CD4-positive, alpha-beta memory T cell (primary cell): ENCODE data around the gene ADCY1. TPM values are rescaled to one million over a fixed set of nuclear protein-coding genes. Genes with fewer than 3 reads are reported as not detected.
"Not testable (repeated sequence)": the region's sequence is repeated elsewhere in the genome, so short reads cannot be mapped to it uniquely, and the experiment has no call there.

Source experiments
- CTCF ChIA-PET: fragments of 350-600 bp; sonication (Branson Sonifier 250); formaldehyde crosslinking; loops from one replicate; lab custom pipeline; 2021; ENCODE audit warnings: inconsistent platforms; ENCODE audit not compliant: partially characterized antibody; lab: Charles Lee
- POLR2A ChIA-PET: fragments of 350-600 bp; sonication (Branson Sonifier 250); formaldehyde crosslinking; loops from one replicate; lab custom pipeline; 2021; ENCODE audit not compliant: partially characterized antibody; lab: Charles Lee
- DNase-seq, 5 donors: peaks; one replicate each; pipeline versions ENCODE4 v3.0.0 to v3.0.0-alpha.2; 2020 to 2022; ENCODE audit warnings: mixed read lengths in 1 of 5
- H3K27ac ChIP-seq: one replicate; pipeline ENCODE4 v1.7.0; 2013; ENCODE audit warnings: low read depth, low read length
- H3K27me3 ChIP-seq: 2 replicates; pipeline ENCODE4 v1.7.0; 2013; ENCODE audit warnings: mild to moderate bottlenecking, low read length, moderate library complexity; ENCODE audit not compliant: insufficient read depth
- H3K36me3 ChIP-seq: 2 replicates; pipeline ENCODE4 v1.7.0; 2013; ENCODE audit warnings: mild to moderate bottlenecking, low read length, moderate library complexity; ENCODE audit not compliant: insufficient read depth
- H3K4me1 ChIP-seq: 2 replicates; pipeline ENCODE4 v1.7.0; 2013; ENCODE audit warnings: mild to moderate bottlenecking, low read length, moderate library complexity; ENCODE audit not compliant: insufficient read depth
- H3K4me3 ChIP-seq, 2 donors: one replicate each; pipeline ENCODE4 v1.7.0; 2013; ENCODE audit warnings: low read length in 2 of 2, mild to moderate bottlenecking in 1 of 2
- H3K9me3 ChIP-seq, 2 donors: one replicate each; pipeline ENCODE4 v1.7.0; 2013; ENCODE audit warnings: low read length in 2 of 2, control low read depth in 1 of 2; ENCODE audit not compliant: control insufficient read depth in 1 of 2
- H3K27ac Mint-ChIP-seq, 7 donors: one replicate each; pipeline ENCODE4 v1.8.0; 2020 to 2021; ENCODE audit warnings: mixed read lengths in 7 of 7, mild to moderate bottlenecking in 6 of 7, inconsistent platforms in 3 of 7, moderate library complexity in 3 of 7
- H3K27me3 Mint-ChIP-seq, 2 donors: one replicate each; pipeline ENCODE4 v1.8.0; 2020 to 2021; ENCODE audit warnings: mixed read lengths in 2 of 2
- H3K36me3 Mint-ChIP-seq, 2 donors: one replicate each; pipeline ENCODE4 v1.8.0; 2020 to 2021; ENCODE audit warnings: mixed read lengths in 2 of 2, inconsistent platforms in 1 of 2, mild to moderate bottlenecking in 1 of 2
- H3K4me1 Mint-ChIP-seq, 4 donors: one replicate each; pipeline ENCODE4 v1.8.0; 2020 to 2021; ENCODE audit warnings: mixed read lengths in 4 of 4, mild to moderate bottlenecking in 1 of 4
- H3K4me3 Mint-ChIP-seq, 8 donors: one replicate each; pipeline ENCODE4 v1.8.0; 2020 to 2021; ENCODE audit warnings: mixed read lengths in 8 of 8, mild to moderate bottlenecking in 7 of 8, moderate library complexity in 6 of 8, inconsistent platforms in 3 of 8
- H3K9me3 Mint-ChIP-seq, 8 donors: one replicate each; pipeline ENCODE4 v1.8.0; 2020 to 2021; ENCODE audit warnings: mixed read lengths in 8 of 8, mild to moderate bottlenecking in 5 of 8, inconsistent platforms in 3 of 8, moderate library complexity in 1 of 8
- intact Hi-C: fragments of 100-400 bp; cut with micrococcal nuclease; formaldehyde crosslinking; loops from one replicate; pipeline ENCODE4 v1.15.1; 2023
- polyA plus RNA-seq, 2 donors: library from polyadenylated mRNA; unstranded; fragments of 300-500 nt; fragmentation: Illumina TruSeq; gene quantifications; one replicate each; pipeline ENCODE4 v1.2.3, GENCODE V29; 2021
- total RNA-seq, 2 experiments: library from RNA; stranded (reverse); gene quantifications; one replicate each; pipeline ENCODE4 v1.2.3, GENCODE V29; 2021

Gene ADCY1
- total RNA-seq (not detected), polyA plus RNA-seq (under 1 TPM in 1 of 2 donors, not detected in 1; 0.02 TPM)

DNA sequence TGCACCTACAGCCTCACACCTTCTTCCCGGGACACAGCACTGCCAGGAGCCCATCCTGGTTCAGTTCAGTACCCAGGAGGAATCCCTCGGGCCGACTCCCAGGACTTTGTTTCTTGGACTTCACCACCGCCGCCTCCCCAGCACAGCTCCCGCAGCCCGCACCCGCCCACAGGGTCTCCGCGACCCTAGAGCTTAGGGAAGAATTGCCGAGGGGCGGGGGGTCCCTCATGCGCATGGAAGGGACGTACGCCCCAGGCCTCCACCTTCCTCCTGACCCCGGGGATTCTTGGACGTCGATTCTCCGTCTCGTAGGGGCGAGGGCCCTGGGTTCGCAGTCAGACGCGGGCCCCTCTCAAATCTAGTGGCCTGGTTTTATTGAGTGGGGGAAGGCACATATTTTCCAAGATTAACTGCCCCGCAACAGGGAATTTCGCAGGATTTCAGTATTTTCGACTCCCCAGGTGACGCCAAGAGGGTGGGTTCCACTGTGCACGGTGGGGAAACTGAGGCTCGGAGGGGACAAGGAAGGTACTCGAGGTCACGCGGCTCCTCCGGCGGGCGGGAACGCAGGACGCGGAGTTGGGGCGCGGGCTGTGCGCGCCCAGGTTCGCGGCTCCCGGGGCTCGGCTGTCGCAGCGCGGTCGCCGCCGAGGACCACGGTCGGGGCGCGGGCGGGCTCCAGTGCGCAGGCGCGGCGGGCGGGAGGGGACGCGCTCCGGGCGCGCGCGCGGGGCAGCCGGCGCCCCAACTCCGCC, at the start of gene ADCY1:
Gene ADCY1 (plus strand): TSS at position 708 of the 755 bp plus-strand sequence. CDS start 176 bp downstream, outside the sequence.
- H3K36me3 ChIP-seq = no peaks in the 10 kb centered on the region
- H3K4me1 ChIP-seq = no peaks in the 10 kb centered on the region
- peaks cover 0 to 6% (median 0%) of the 10 kb centered on the region in 8 donors for H3K9me3 Mint-ChIP-seq
- no peak within 1 kb of the TSS for H3K27ac ChIP-seq
- peaks cover 5% of the 10 kb centered on the region for H3K27me3 ChIP-seq
- H3K27ac Mint-ChIP-seq = no peak within 1 kb of the TSS
- POLR2A ChIA-PET = no interaction called here
- DNase-seq = no peak
- no peaks in the 10 kb centered on the region for H3K36me3 Mint-ChIP-seq
- H3K4me1 Mint-ChIP-seq = peaks cover 0 to 12% (median 0%) of the 10 kb centered on the region in 4 donors
- CTCF ChIA-PET = no interaction called here
- H3K27me3 Mint-ChIP-seq = peaks cover 26 to 36% of the 10 kb centered on the region in 2 donors
- no peak within 1 kb of the TSS for H3K4me3 ChIP-seq
- intact Hi-C loops = no loop called here
- peak within 1 kb of the TSS in 4 of 8 donors; percentile 39 to 64 (median 52) for H3K4me3 Mint-ChIP-seq
- H3K9me3 ChIP-seq = no peaks in the 10 kb centered on the region

DNA sequence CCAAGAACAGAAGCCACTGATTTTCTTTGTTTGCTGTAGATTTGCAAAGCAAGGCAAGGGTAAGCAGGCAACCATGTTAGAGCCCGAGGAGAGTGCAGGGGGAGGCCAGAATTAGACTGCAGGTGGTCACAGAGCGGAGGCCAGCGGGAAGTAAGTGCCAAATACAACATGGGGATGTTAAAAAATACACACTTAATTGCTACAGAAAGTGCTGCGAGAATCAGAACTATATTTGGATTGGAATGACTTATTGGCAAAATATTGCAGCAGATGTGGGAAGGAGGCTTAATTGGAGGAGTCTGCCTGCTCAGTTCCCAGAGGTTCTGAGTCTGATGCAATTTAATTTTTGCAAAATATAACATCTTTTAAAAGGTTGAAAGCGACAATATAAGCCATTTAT, 49.7 kb upstream of the ADCY1 start:
- POLR2A ChIA-PET = no interaction called here
- H3K4me3 ChIP-seq = no peak overlapping the region
- peaks cover 0 to 4% (median under 1%) of the 10 kb centered on the region in 8 donors for H3K9me3 Mint-ChIP-seq
- intact Hi-C loops = no loop called here
- H3K27ac Mint-ChIP-seq = no peak overlapping the region
- H3K36me3 Mint-ChIP-seq = no peaks in the 10 kb centered on the region
- H3K4me1 ChIP-seq = no peaks in the 10 kb centered on the region
- H3K4me1 Mint-ChIP-seq = peaks cover 0 to 1% (median 0%) of the 10 kb centered on the region in 4 donors
- no peak for DNase-seq
- no peaks in the 10 kb centered on the region for H3K9me3 ChIP-seq
- no peak overlapping the region for H3K4me3 Mint-ChIP-seq
- no peak overlapping the region for H3K27ac ChIP-seq
- H3K27me3 Mint-ChIP-seq = peaks cover 5 to 8% of the 10 kb centered on the region in 2 donors
- H3K27me3 ChIP-seq = no peaks in the 10 kb centered on the region
- H3K36me3 ChIP-seq = no peaks in the 10 kb centered on the region
- CTCF ChIA-PET = no interaction called here

DNA sequence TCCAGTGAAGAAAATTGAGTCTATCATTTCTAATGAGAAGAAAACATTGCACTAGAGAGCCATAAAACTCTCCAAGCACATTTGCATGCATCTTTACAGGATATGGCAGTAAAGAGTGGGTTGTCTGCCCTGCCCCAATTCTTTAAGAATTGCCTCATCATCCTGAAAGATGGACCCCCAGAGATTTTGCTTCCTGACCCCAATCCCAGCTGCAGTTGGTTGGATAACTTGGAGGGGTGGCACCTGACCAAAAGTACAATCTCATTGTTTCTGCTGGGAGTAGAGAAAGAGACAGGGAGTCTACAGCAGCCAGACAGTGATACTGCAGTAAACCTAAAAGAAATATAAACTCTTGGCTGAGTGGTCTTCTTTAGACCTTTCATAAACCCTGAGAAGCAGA, 49.1 kb upstream of the ADCY1 start:
- Histone ChIP-seq H3K4me1 (no peaks in the 10 kb centered on the region), H3K27me3 (no peaks in the 10 kb centered on the region), H3K36me3 (no peaks in the 10 kb centered on the region), H3K4me3 (no peak overlapping the region), H3K9me3 (no peaks in the 10 kb centered on the region), H3K27ac (no peak overlapping the region)
- ChIA-PET CTCF (no interaction called here), POLR2A (no interaction called here)
- Mint-ChIP-seq H3K4me3 (no peak overlapping the region), H3K36me3 (no peaks in the 10 kb centered on the region), H3K4me1 (peaks cover 0 to 1% (median 0%) of the 10 kb centered on the region in 4 donors), H3K27me3 (peaks cover 5 to 8% of the 10 kb centered on the region in 2 donors), H3K27ac (no peak overlapping the region), H3K9me3 (peaks cover 0 to 3% (median 0%) of the 10 kb centered on the region in 8 donors)
- intact Hi-C loops = no loop called here
- no peak for DNase-seq

GRCh38 chr7:45543473-45543872, 30.7 kb upstream of the ADCY1 start:
- H3K9me3 Mint-ChIP-seq = peaks cover 2 to 14% (median 10%) of the 10 kb centered on the region in 8 donors
- no peak overlapping the region for H3K27ac ChIP-seq
- no peak overlapping the region for H3K27ac Mint-ChIP-seq
- CTCF ChIA-PET = no interaction called here
- intact Hi-C loops = no loop called here
- H3K36me3 Mint-ChIP-seq = no peaks in the 10 kb centered on the region
- DNase-seq = no peak
- no peaks in the 10 kb centered on the region for H3K27me3 ChIP-seq
- H3K4me3 ChIP-seq = no peak overlapping the region
- no peaks in the 10 kb centered on the region for H3K36me3 ChIP-seq
- POLR2A ChIA-PET = no interaction called here
- H3K9me3 ChIP-seq = no peaks in the 10 kb centered on the region
- H3K4me3 Mint-ChIP-seq = no peak overlapping the region
- H3K4me1 ChIP-seq = no peaks in the 10 kb centered on the region
- no peaks in the 10 kb centered on the region for H3K4me1 Mint-ChIP-seq
- peaks cover 0 to 4% of the 10 kb centered on the region in 2 donors for H3K27me3 Mint-ChIP-seq

DNA sequence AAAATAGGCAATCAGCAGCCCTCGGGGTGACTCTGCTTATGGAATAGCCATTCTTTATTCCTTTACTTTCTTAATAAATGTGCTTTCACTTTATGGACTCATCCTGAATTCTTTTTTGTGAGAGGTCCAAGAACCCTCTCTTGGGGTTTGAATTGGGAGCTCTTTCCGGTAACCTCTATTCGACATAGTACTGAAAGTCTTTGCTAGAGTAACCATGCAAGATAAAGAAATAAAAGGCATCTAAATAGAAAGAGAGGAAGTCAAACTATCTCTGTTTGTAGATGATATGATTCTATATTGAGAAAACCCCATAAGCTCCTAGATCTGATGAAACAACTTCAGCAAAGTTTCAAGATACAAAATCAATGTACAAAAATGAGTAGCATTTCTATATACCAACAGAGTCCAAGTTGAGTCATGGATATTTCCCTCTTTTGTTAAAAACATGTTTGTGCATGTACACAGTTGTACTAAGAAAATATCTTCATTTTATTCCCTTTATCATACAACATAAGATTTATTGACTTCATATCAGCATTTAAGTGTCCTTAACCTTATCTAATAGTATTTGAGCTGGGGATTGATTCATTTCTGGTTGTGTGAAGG, 29.0 kb upstream of the ADCY1 start:
- H3K4me3 ChIP-seq, H3K36me3 ChIP-seq, H3K9me3 ChIP-seq, POLR2A ChIA-PET, H3K4me3 Mint-ChIP-seq, H3K9me3 Mint-ChIP-seq, H3K4me1 ChIP-seq, H3K4me1 Mint-ChIP-seq, DNase-seq, intact Hi-C loops, H3K27me3 Mint-ChIP-seq, H3K27me3 ChIP-seq, CTCF ChIA-PET, H3K27ac Mint-ChIP-seq, H3K36me3 Mint-ChIP-seq, H3K27ac ChIP-seq: not testable (repeated sequence)

- H3K36me3 ChIP-seq, POLR2A ChIA-PET, H3K27ac ChIP-seq, H3K4me1 Mint-ChIP-seq, DNase-seq, intact Hi-C loops, H3K27ac Mint-ChIP-seq, CTCF ChIA-PET, H3K27me3 Mint-ChIP-seq, H3K4me1 ChIP-seq, H3K36me3 Mint-ChIP-seq, H3K9me3 Mint-ChIP-seq, H3K4me3 ChIP-seq, H3K9me3 ChIP-seq, H3K4me3 Mint-ChIP-seq, H3K27me3 ChIP-seq: not testable (repeated sequence)
Observed at GRCh38 chr7:45548917-45549316, 25.3 kb upstream of the ADCY1 start.

DNA sequence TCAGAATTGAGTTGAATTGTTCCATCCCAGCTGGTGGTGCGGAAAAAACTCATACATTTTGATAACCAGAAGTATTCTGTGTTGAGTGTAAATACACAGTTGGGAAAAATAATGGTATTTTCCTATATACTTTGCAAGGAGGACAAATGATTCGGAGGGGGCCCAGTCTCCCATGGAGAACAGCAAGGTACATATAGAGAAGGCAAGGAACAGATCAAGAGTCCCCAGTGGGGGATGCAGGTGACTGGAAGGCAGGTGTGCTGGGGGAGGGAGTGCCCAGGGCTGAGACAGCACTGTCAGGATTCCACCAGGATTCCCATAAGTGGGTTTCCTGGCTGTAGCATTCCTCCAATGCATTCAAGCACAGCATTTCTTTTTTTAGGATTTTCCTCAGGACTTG, 10.8 kb upstream of the ADCY1 start:
- H3K4me3 Mint-ChIP-seq = no peak overlapping the region
- H3K9me3 ChIP-seq = no peaks in the 10 kb centered on the region
- no peaks in the 10 kb centered on the region for H3K36me3 ChIP-seq
- DNase-seq = no peak
- ChIA-PET POLR2A (no interaction called here), CTCF (no interaction called here)
- H3K9me3 Mint-ChIP-seq = peaks cover 0 to 12% (median 7%) of the 10 kb centered on the region in 8 donors
- H3K4me1 Mint-ChIP-seq = no peaks in the 10 kb centered on the region
- H3K27me3 ChIP-seq = no peaks in the 10 kb centered on the region
- no peak overlapping the region for H3K27ac Mint-ChIP-seq
- H3K27me3 Mint-ChIP-seq = peaks cover 4 to 7% of the 10 kb centered on the region in 2 donors
- H3K27ac ChIP-seq = no peak overlapping the region
- no peak overlapping the region for H3K4me3 ChIP-seq
- no peaks in the 10 kb centered on the region for H3K36me3 Mint-ChIP-seq
- no peaks in the 10 kb centered on the region for H3K4me1 ChIP-seq
- intact Hi-C loops = no loop called here
